Panc1 (cell line): ENCODE data around the gene RALGPS1. TPM values are rescaled to one million over a fixed set of nuclear protein-coding genes. Genes with fewer than 3 reads are reported as not detected.

ENCODE experiments used
- ATAC-seq: fragments of 200-7000 bp; cut with Tn5 transposase; 2 replicates; pipeline ENCODE4 v1.9.1; 2020; ENCODE audit warnings: mild to moderate bottlenecking, moderate library complexity
- BruUV-seq: library from RNA; stranded (reverse); fragments of 400-500 nt; replicated peaks from 2 replicates; lab custom pipeline; 2021; lab: Mats Ljungman, UMichigan
- CTCF ChIA-PET: fragments of 300-600 bp; sonication (Branson Sonifier 250); formaldehyde crosslinking; loops from one replicate; lab custom pipeline; 2022; ENCODE audit warnings: antibody characterized with exemption; lab: Charles Lee
- POLR2A ChIA-PET: fragments of 300-600 bp; sonication (Branson Sonifier 250); formaldehyde crosslinking; loops from one replicate; lab custom pipeline; 2022; ENCODE audit warnings: antibody characterized with exemption; lab: Charles Lee
- DNase-seq: peaks from one replicate; pipeline ENCODE4 v3.0.0-alpha.2; 2010; ENCODE audit warnings: low read depth, low spot score
- H3K27ac ChIP-seq: 2 replicates; pipeline ENCODE4 v1.5.1; 2011; ENCODE audit warnings: mild to moderate bottlenecking, low read length, inconsistent platforms
- H3K27me3 ChIP-seq: fragments of 200-500 bp; sonication (Bioruptor generic); 2 replicates; pipeline ENCODE4 v1.6.0; 2014; ENCODE audit warnings: low read length, inconsistent platforms; ENCODE audit not compliant: control insufficient read depth, insufficient read depth
- H3K36me3 ChIP-seq: fragments of 200-500 bp; sonication (Bioruptor generic); 2 replicates; pipeline ENCODE4 v1.5.1; 2014; ENCODE audit warnings: inconsistent platforms, mild to moderate bottlenecking, low read length, moderate library complexity; ENCODE audit not compliant: control insufficient read depth, insufficient read depth
- H3K4me1 ChIP-seq: 2 replicates; pipeline ENCODE4 v1.5.1; 2011; ENCODE audit warnings: inconsistent platforms, mild to moderate bottlenecking, low read length, moderate library complexity; ENCODE audit not compliant: control insufficient read depth, insufficient read depth
- H3K4me3 ChIP-seq, 2 experiments: 2 replicates each; pipeline ENCODE4 v1.5.1; 2011 to 2012; ENCODE audit warnings: low read depth in 2 of 2, low read length in 2 of 2, mild to moderate bottlenecking in 2 of 2, inconsistent platforms in 1 of 2, moderate library complexity in 1 of 2
- H3K9me3 ChIP-seq: fragments of 200-500 bp; sonication (Bioruptor generic); 2 replicates; pipeline ENCODE4 v1.5.1; 2014; ENCODE audit warnings: low read depth, mild to moderate bottlenecking, inconsistent platforms, low read length, moderate library complexity; ENCODE audit not compliant: control insufficient read depth, insufficient read depth
- POLR2AphosphoS5 ChIP-seq: IDR thresholded peaks from 2 replicates; pipeline ENCODE4 v1.6.1; 2012; ENCODE audit warnings: mild to moderate bottlenecking, low read depth, low read length, moderate library complexity
- SIN3A ChIP-seq: IDR thresholded peaks from 2 replicates; pipeline ENCODE4 v1.6.1; 2012; ENCODE audit warnings: low read depth, mild to moderate bottlenecking, low read length, moderate library complexity, borderline replicate concordance; ENCODE audit not compliant: insufficient read depth
- TCF7L2 ChIP-seq: IDR thresholded peaks from 2 replicates; pipeline ENCODE4 v1.6.1; 2011; ENCODE audit warnings: mild to moderate bottlenecking, low read depth, low read length, inconsistent platforms
- in situ Hi-C: cut with HindIII; loops from 2 replicates; pipeline ENCODE4 v1.10.0; 2016; ENCODE audit warnings: low sequenced_read_pairs, low pct_unique_long_range_greater_than_20kb
- intact Hi-C: fragments of 100-400 bp; cut with micrococcal nuclease; formaldehyde crosslinking; loops from one replicate; pipeline ENCODE4 v1.10.0; 2022; ENCODE audit not compliant: unreplicated experiment
- total RNA-seq: library from RNA; stranded (reverse); gene quantifications from one replicate; pipeline ENCODE4 v1.2.1, GENCODE V29; 2021; ENCODE audit not compliant: unreplicated experiment
- TF ChIP-seq, protein P1 (sequence below): fragments of 450-650 bp; IDR thresholded peaks from 2 replicates; pipeline ENCODE4 v1.5.1; 2017; ENCODE audit warnings: mild to moderate bottlenecking
- TF ChIP-seq, protein P2 (sequence below), 2 experiments: IDR thresholded peaks; 2 replicates each; pipeline ENCODE4 v1.6.1; 2011 to 2012; ENCODE audit warnings: low read depth in 2 of 2, control low read depth in 1 of 2, low read length in 1 of 2, mild to moderate bottlenecking in 1 of 2, moderate library complexity in 1 of 2; ENCODE audit not compliant: insufficient read depth in 1 of 2

The RALGPS1 gene
- total RNA-seq, 1 experiment from 2014 or later, result 7.2 TPM

DNA sequence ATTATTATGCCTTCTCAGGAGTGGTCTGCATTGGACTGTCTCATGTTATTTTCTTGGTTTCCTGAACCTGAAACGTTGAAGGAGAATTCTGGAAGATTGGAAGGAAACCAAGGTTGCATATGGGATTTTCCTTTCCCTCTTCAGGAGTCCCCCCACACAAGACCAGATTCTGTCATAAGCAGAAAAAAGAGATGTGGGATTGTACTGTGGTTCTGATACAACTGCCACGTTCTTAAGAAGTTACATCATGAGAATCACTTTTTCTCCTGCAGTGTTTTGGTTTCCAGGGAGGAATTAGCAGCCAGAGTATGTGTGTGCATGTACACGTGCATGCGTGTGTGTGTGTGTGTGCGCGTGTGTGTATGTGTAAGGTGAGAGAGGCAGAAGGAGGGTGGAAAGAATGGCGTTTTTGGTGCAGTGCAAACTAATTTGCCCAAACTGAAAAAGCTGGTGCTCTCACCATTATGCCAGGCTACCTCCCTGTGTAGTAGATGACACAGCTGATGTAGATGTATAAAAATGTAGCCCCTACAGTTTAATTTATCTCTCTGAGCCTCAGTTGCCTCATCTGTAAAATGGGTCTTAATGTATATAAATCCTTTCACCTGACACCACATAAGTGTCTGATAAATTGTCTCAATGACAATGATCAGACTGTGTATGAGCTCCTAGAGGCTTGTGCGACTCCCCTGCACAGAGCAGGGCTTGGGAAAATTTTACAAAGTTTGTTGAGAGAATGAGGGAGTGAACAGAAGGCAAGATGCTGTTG is 38.6 kb downstream of the RALGPS1 start:
- no peak overlapping the region for H3K4me3 ChIP-seq
- H3K4me1 ChIP-seq, result no peaks in the 10 kb centered on the region
- CTCF ChIA-PET, result no interaction called here
- H3K27me3 ChIP-seq, result no peaks in the 10 kb centered on the region
- intact Hi-C loops (no loop called here), in situ Hi-C loops (no loop called here)
- DNase-seq (no peak), ATAC-seq (no peak)
- no TSS peak for BruUV-seq
- POLR2A ChIA-PET, result no interaction called here
- no peaks in the 10 kb centered on the region for H3K9me3 ChIP-seq
- no peak overlapping the region for H3K27ac ChIP-seq
- TF ChIP-seq TCF7L2, result no peak
- no peak for TF ChIP-seq POLR2AphosphoS5
- no peaks in the 10 kb centered on the region for H3K36me3 ChIP-seq

GRCh38 chr9:126955811-126956210 is 41.2 kb downstream of the RALGPS1 start:
- DNase-seq, result no peak
- TF ChIP-seq, protein P1, sequence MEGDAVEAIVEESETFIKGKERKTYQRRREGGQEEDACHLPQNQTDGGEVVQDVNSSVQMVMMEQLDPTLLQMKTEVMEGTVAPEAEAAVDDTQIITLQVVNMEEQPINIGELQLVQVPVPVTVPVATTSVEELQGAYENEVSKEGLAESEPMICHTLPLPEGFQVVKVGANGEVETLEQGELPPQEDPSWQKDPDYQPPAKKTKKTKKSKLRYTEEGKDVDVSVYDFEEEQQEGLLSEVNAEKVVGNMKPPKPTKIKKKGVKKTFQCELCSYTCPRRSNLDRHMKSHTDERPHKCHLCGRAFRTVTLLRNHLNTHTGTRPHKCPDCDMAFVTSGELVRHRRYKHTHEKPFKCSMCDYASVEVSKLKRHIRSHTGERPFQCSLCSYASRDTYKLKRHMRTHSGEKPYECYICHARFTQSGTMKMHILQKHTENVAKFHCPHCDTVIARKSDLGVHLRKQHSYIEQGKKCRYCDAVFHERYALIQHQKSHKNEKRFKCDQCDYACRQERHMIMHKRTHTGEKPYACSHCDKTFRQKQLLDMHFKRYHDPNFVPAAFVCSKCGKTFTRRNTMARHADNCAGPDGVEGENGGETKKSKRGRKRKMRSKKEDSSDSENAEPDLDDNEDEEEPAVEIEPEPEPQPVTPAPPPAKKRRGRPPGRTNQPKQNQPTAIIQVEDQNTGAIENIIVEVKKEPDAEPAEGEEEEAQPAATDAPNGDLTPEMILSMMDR, result no peak
- no peak for TF ChIP-seq SIN3A
- no peak for TF ChIP-seq POLR2AphosphoS5
- TF ChIP-seq TCF7L2, result no peak
- TF ChIP-seq, protein P2, sequence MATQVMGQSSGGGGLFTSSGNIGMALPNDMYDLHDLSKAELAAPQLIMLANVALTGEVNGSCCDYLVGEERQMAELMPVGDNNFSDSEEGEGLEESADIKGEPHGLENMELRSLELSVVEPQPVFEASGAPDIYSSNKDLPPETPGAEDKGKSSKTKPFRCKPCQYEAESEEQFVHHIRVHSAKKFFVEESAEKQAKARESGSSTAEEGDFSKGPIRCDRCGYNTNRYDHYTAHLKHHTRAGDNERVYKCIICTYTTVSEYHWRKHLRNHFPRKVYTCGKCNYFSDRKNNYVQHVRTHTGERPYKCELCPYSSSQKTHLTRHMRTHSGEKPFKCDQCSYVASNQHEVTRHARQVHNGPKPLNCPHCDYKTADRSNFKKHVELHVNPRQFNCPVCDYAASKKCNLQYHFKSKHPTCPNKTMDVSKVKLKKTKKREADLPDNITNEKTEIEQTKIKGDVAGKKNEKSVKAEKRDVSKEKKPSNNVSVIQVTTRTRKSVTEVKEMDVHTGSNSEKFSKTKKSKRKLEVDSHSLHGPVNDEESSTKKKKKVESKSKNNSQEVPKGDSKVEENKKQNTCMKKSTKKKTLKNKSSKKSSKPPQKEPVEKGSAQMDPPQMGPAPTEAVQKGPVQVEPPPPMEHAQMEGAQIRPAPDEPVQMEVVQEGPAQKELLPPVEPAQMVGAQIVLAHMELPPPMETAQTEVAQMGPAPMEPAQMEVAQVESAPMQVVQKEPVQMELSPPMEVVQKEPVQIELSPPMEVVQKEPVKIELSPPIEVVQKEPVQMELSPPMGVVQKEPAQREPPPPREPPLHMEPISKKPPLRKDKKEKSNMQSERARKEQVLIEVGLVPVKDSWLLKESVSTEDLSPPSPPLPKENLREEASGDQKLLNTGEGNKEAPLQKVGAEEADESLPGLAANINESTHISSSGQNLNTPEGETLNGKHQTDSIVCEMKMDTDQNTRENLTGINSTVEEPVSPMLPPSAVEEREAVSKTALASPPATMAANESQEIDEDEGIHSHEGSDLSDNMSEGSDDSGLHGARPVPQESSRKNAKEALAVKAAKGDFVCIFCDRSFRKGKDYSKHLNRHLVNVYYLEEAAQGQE (IDR thresholded peaks at IDR 0.05; ENCODE audit: insufficient read depth in 1 of 2, low read depth in 2 of 2, low read length in 1 of 2), result no peak
- ATAC-seq, result no peak
- Histone ChIP-seq H3K4me3 (no peak overlapping the region), H3K4me1 (no peaks in the 10 kb centered on the region), H3K27me3 (no peaks in the 10 kb centered on the region), H3K27ac (no peak overlapping the region), H3K9me3 (no peaks in the 10 kb centered on the region), H3K36me3 (no peaks in the 10 kb centered on the region)
- ChIA-PET POLR2A (no interaction called here), CTCF (no interaction called here)
- no TSS peak for BruUV-seq
- intact Hi-C loops (no loop called here), in situ Hi-C loops (no loop called here)
